Liver (tissue), 9 donors: Measurements from ENCODE around the gene CSH2. TPM values are rescaled to one million over a fixed set of nuclear protein-coding genes. Genes with fewer than 3 reads are reported as not detected.

Experiments
- DNase-seq: peaks from one replicate; pipeline ENCODE4 v3.0.0-alpha.2; 2017; ENCODE audit warnings: low spot score
- H3K27ac ChIP-seq, 2 donors: one replicate each; pipeline ENCODE4 v1.7.0; 2013; ENCODE audit warnings: inconsistent platforms in 2 of 2, low read length in 2 of 2, control low read depth in 1 of 2, low read depth in 1 of 2, mild to moderate bottlenecking in 1 of 2
- H3K27me3 ChIP-seq, 4 donors: one replicate each; pipeline versions ENCODE4 v1.6.1 to v1.7.0; 2013; ENCODE audit warnings: low read length in 3 of 4, inconsistent platforms in 1 of 4, mild to moderate bottlenecking in 1 of 4, moderate library complexity in 1 of 4; ENCODE audit not compliant: control insufficient read depth in 4 of 4, insufficient read depth in 4 of 4
- H3K36me3 ChIP-seq, 4 donors: one replicate each; pipeline versions ENCODE4 v1.6.1 to v1.7.0; 2013; ENCODE audit warnings: low read length in 3 of 4, mild to moderate bottlenecking in 3 of 4, low read depth in 1 of 4, moderate library complexity in 1 of 4; ENCODE audit not compliant: control insufficient read depth in 4 of 4, insufficient read depth in 3 of 4
- H3K4me1 ChIP-seq, 4 donors: one replicate each; pipeline versions ENCODE4 v1.6.1 to v1.7.0; 2013; ENCODE audit warnings: low read length in 3 of 4, mild to moderate bottlenecking in 3 of 4, moderate library complexity in 1 of 4; ENCODE audit not compliant: control insufficient read depth in 4 of 4, insufficient read depth in 4 of 4
- H3K4me3 ChIP-seq, 3 donors: one replicate each; pipeline versions ENCODE4 v1.6.1 to v1.7.0; 2013; ENCODE audit warnings: low read length in 3 of 3, control low read depth in 1 of 3, low read depth in 1 of 3, mild to moderate bottlenecking in 1 of 3
- H3K9ac ChIP-seq, 2 donors: one replicate each; pipeline ENCODE4 v1.7.0; 2013; ENCODE audit warnings: low read length in 2 of 2, mild to moderate bottlenecking in 2 of 2, moderate library complexity in 2 of 2, control low read depth in 1 of 2, low read depth in 1 of 2
- H3K9me3 ChIP-seq, 4 donors: one replicate each; pipeline versions ENCODE4 v1.6.1 to v1.7.0; 2013; ENCODE audit warnings: low read length in 3 of 4; ENCODE audit not compliant: control insufficient read depth in 4 of 4
- EGR1 ChIP-seq, 2 donors: IDR thresholded peaks; 2 replicates each; pipeline ENCODE4 v1.6.1; 2016 to 2018; ENCODE audit warnings: antibody characterized with exemption in 2 of 2, low read depth in 2 of 2
- FOXA1 ChIP-seq: IDR thresholded peaks from 2 replicates; pipeline ENCODE4 v1.6.1; 2016; ENCODE audit warnings: antibody characterized with exemption
- FOXA2 ChIP-seq: IDR thresholded peaks from 2 replicates; pipeline ENCODE4 v1.6.1; 2016; ENCODE audit warnings: antibody characterized with exemption
- GABPA ChIP-seq, 2 donors: IDR thresholded peaks in 1 of 2; conservative IDR thresholded peaks in 1 of 2; 2 replicates each; pipeline ENCODE4 v1.6.1; 2016; ENCODE audit warnings: antibody characterized with exemption in 2 of 2, mild to moderate bottlenecking in 1 of 2, moderate library complexity in 1 of 2
- HNF4A ChIP-seq, 2 donors: conservative IDR thresholded peaks; 2 replicates each; pipeline ENCODE4 v1.6.1; 2016; ENCODE audit warnings: antibody characterized with exemption in 2 of 2, mild to moderate bottlenecking in 2 of 2
- HNF4G ChIP-seq: IDR thresholded peaks from 2 replicates; pipeline ENCODE4 v1.6.1; 2016; ENCODE audit warnings: antibody characterized with exemption
- RAD21 ChIP-seq, 2 donors: IDR thresholded peaks; 2 replicates each; pipeline ENCODE4 v1.6.1; 2016; ENCODE audit warnings: antibody characterized with exemption in 2 of 2, mild to moderate bottlenecking in 2 of 2
- SP1 ChIP-seq: IDR thresholded peaks from 2 replicates; pipeline ENCODE4 v1.6.1; 2018; ENCODE audit warnings: antibody characterized with exemption, mild to moderate bottlenecking
- TAF1 ChIP-seq: conservative IDR thresholded peaks from 2 replicates; pipeline ENCODE4 v1.6.1; 2016; ENCODE audit warnings: antibody characterized with exemption, mild to moderate bottlenecking
- YY1 ChIP-seq: IDR thresholded peaks from 2 replicates; pipeline ENCODE4 v1.6.1; 2016; ENCODE audit warnings: antibody characterized with exemption, mild to moderate bottlenecking
- WGBS: extraction: QIAGEN DNeasy Blood & Tissue Kit; methylation state at CpG from one replicate; pipeline ENCODE4 v1.1.7; 2013; 5-methylcytosine and 5-hydroxymethylcytosine counted together
- polyA plus RNA-seq, 2 donors: library from polyadenylated mRNA; stranded (reverse) in 1 of 2; unstranded in 1 of 2; fragments of 200-250 nt in 1 of 2; fragments of >200 nt in 1 of 2; fragmentation: Nextera tagmentation in 1 of 2; extraction: Ambion mirVana in 1 of 2; gene quantifications; one replicate each; pipeline versions ENCODE4 v1.2.1 to v1.2.3, GENCODE V29; 2013 to 2015
- total RNA-seq, 2 donors: library from RNA; depleted of rRNA; stranded (reverse); fragments of >200 nt; gene quantifications; one replicate each; pipeline ENCODE4 v1.2.3, GENCODE V29; 2014
- TF ChIP-seq, protein P1 (sequence below): IDR thresholded peaks from 2 replicates; pipeline ENCODE4 v1.6.1; 2016; ENCODE audit warnings: antibody characterized with exemption, mild to moderate bottlenecking
- TF ChIP-seq, protein P2 (sequence below): IDR thresholded peaks from 2 replicates; pipeline ENCODE4 v1.6.1; 2016; ENCODE audit warnings: antibody characterized with exemption
- TF ChIP-seq, protein P3 (sequence below): fragments of 150-350 bp; IDR thresholded peaks from 2 replicates; pipeline ENCODE4 v1.5.1; 2017; ENCODE audit warnings: improper control_type of control experiment, low read depth, low read length; ENCODE audit not compliant: missing input control
- TF ChIP-seq, protein P4 (sequence below): IDR thresholded peaks from 2 replicates; pipeline ENCODE4 v1.6.1; 2016; ENCODE audit warnings: antibody characterized with exemption
- donor health status: healthy.
- donor health status: healthy.
- donor health status: healthy.
- donor health status: healthy.
- donor health status: healthy.

CSH2 gene
- total and polyA plus RNA-seq, 4 donors = not detected

DNA sequence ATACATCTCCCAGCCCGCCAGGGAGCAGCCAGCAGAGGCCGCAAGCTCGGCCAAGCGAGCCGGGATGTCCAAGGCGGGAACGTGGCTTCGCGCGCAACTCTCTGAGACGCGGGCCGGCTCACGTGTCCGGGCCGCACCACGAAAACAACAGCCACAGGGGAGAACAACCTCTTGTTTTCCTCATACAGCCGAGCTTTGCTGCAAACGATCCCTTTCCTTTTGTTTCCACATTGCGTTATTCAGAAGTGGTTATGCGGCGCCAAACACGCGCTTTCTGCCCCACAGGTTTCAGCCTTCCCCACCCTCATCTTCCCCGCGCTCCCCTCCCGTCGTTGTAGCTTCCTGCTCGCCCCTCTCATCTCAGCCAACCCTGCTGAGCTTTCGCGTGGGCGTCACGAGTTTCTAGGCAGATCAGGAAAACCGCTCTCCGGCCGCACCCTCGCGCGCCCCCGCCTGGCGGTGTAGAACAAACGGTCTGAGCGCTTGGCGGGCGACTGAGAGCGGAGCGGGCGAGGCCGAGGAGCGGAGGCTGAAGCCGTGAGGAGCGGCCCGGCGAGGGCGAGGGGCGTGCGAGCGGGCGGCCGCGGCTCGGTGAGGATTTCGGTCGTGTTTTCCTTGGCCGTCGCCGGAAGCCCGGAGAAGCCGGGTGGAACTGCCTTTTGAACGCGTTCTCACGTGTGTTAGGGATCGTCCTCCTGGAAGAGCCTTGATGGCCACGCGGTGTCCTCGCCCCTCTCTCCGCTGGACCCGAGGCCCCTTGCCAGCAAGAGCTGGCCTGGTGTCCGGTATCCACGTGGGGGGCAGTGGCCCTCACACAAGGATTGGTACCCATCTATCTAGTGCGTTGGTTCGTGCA, 24.4 kb downstream of the CSH2 start:
- peak overlapping the region in 1 of 2 donors; percentile 64 for H3K9ac ChIP-seq

DNA sequence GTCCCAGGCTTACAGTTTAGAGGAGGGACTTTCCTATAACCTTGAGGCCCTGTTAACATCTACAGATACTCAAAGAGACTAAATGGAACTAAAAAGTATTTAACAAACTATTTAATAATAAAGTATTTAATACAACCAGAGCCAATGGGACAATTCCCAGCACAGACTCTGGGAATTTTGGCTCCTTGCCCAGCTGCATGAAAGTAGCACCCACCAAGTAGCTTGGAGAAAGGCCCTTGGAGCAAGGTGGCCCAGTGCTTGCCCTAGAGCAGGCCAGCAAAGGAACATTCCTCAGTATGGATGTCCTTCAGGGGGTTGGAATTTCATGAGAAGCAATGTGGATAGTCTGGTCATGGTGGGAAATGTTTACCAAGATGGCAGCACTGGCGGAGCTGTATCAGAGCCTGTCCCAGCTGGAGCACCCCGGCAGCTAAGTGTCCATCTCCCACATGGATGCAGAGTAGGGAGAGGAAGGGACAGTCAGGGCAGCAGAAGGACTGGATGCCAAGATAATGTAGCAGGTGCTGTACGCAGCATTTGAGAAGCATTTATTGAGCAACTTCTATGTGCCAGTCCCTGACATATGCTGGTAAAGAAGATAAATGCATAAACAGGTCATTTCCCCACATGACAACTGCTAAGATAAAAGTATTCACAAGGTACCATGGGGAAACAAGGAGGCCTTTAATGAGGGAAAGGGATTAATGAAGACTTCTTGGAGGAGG, 25.8 kb downstream of the CSH2 start:
- Histone ChIP-seq H3K36me3 (no peaks in the 10 kb centered on the region), H3K4me1 (peaks cover 0 to 10% (median 2%) of the 10 kb centered on the region in 4 donors), H3K4me3 (no peak overlapping the region), H3K9me3 (no peaks in the 10 kb centered on the region), H3K27ac (no peak overlapping the region), H3K9ac (no peak overlapping the region), H3K27me3 (no peaks in the 10 kb centered on the region)
- no peak for DNase-seq
- 67% methylated on average over 3 of the region's 3 CpGs for WGBS
- TF ChIP-seq, protein P1, sequence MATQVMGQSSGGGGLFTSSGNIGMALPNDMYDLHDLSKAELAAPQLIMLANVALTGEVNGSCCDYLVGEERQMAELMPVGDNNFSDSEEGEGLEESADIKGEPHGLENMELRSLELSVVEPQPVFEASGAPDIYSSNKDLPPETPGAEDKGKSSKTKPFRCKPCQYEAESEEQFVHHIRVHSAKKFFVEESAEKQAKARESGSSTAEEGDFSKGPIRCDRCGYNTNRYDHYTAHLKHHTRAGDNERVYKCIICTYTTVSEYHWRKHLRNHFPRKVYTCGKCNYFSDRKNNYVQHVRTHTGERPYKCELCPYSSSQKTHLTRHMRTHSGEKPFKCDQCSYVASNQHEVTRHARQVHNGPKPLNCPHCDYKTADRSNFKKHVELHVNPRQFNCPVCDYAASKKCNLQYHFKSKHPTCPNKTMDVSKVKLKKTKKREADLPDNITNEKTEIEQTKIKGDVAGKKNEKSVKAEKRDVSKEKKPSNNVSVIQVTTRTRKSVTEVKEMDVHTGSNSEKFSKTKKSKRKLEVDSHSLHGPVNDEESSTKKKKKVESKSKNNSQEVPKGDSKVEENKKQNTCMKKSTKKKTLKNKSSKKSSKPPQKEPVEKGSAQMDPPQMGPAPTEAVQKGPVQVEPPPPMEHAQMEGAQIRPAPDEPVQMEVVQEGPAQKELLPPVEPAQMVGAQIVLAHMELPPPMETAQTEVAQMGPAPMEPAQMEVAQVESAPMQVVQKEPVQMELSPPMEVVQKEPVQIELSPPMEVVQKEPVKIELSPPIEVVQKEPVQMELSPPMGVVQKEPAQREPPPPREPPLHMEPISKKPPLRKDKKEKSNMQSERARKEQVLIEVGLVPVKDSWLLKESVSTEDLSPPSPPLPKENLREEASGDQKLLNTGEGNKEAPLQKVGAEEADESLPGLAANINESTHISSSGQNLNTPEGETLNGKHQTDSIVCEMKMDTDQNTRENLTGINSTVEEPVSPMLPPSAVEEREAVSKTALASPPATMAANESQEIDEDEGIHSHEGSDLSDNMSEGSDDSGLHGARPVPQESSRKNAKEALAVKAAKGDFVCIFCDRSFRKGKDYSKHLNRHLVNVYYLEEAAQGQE = no peak
- no peak for TF ChIP-seq TAF1
- no peak for TF ChIP-seq HNF4A (conservative IDR thresholded peaks at IDR 0.05)
- TF ChIP-seq GABPA (IDR thresholded peaks at IDR 0.05 in 1 of 2, conservative IDR thresholded peaks at IDR 0.05 in 1 of 2) = no peak
- no peak for TF ChIP-seq YY1
- no peak for TF ChIP-seq EGR1 (IDR thresholded peaks at IDR 0.05; ENCODE audit: low read depth in 2 of 2)
- no peak for TF ChIP-seq HNF4G

More for the DNA sequence above, 24.4 kb downstream of the CSH2 start:
- WGBS = 25% methylated on average over 82 of the region's 82 CpGs
- TF ChIP-seq HNF4A (conservative IDR thresholded peaks at IDR 0.05) = no peak
- no peak for TF ChIP-seq FOXA2
- TF ChIP-seq HNF4G = no peak
- no peak for TF ChIP-seq FOXA1
- TF ChIP-seq, protein P2, sequence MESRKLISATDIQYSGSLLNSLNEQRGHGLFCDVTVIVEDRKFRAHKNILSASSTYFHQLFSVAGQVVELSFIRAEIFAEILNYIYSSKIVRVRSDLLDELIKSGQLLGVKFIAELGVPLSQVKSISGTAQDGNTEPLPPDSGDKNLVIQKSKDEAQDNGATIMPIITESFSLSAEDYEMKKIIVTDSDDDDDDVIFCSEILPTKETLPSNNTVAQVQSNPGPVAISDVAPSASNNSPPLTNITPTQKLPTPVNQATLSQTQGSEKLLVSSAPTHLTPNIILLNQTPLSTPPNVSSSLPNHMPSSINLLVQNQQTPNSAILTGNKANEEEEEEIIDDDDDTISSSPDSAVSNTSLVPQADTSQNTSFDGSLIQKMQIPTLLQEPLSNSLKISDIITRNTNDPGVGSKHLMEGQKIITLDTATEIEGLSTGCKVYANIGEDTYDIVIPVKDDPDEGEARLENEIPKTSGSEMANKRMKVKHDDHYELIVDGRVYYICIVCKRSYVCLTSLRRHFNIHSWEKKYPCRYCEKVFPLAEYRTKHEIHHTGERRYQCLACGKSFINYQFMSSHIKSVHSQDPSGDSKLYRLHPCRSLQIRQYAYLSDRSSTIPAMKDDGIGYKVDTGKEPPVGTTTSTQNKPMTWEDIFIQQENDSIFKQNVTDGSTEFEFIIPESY = peak; percentile 70
- peak; percentile 51 to 82 for TF ChIP-seq EGR1 (IDR thresholded peaks at IDR 0.05; ENCODE audit: low read depth in 2 of 2)
- TF ChIP-seq SP1 = peak; percentile 80
- TF ChIP-seq YY1 = no peak
- no peak for TF ChIP-seq GABPA (IDR thresholded peaks at IDR 0.05 in 1 of 2, conservative IDR thresholded peaks at IDR 0.05 in 1 of 2)
- TF ChIP-seq, protein P3, sequence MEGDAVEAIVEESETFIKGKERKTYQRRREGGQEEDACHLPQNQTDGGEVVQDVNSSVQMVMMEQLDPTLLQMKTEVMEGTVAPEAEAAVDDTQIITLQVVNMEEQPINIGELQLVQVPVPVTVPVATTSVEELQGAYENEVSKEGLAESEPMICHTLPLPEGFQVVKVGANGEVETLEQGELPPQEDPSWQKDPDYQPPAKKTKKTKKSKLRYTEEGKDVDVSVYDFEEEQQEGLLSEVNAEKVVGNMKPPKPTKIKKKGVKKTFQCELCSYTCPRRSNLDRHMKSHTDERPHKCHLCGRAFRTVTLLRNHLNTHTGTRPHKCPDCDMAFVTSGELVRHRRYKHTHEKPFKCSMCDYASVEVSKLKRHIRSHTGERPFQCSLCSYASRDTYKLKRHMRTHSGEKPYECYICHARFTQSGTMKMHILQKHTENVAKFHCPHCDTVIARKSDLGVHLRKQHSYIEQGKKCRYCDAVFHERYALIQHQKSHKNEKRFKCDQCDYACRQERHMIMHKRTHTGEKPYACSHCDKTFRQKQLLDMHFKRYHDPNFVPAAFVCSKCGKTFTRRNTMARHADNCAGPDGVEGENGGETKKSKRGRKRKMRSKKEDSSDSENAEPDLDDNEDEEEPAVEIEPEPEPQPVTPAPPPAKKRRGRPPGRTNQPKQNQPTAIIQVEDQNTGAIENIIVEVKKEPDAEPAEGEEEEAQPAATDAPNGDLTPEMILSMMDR = peak; percentile 47
- TF ChIP-seq, protein P4, sequence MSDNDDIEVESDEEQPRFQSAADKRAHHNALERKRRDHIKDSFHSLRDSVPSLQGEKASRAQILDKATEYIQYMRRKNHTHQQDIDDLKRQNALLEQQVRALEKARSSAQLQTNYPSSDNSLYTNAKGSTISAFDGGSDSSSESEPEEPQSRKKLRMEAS = peak; percentile 71
- TF ChIP-seq RAD21 (IDR thresholded peaks at IDR 0.05) = peak; percentile 22 to 35
- peak; percentile 97 for DNase-seq
- Histone ChIP-seq H3K27me3 (no peaks in the 10 kb centered on the region), H3K36me3 (no peaks in the 10 kb centered on the region), H3K27ac (peak overlapping the region in 1 of 2 donors; percentile 52), H3K9me3 (no peaks in the 10 kb centered on the region), H3K4me3 (peak overlapping the region; percentile 25 to 56 (median 30)), H3K4me1 (peaks cover 0 to 5% (median 0%) of the 10 kb centered on the region in 4 donors)
